RPMI7951 (cell line): ENCODE measurements around the gene THAP12. TPM values are rescaled to one million over a fixed set of nuclear protein-coding genes. Genes with fewer than 3 reads are reported as not detected.

Experiments
- total RNA-seq: library from RNA; depleted of rRNA; stranded (reverse); fragments of >200 nt; shearing (Covaris generic); gene quantifications from 2 replicates; pipeline ENCODE4 v1.2.3, GENCODE V29; 2014; rRNA removed

THAP12 gene
- total RNA-seq, 1 experiment from 2014 or later, result 69.9 TPM

Other genes starting within 250 kb of the THAP12 start
- 17.4 and 28.7 TPM in 2 replicates for gene WNT11, start 174.6 kb downstream of the THAP12 start, total RNA-seq
- gene GVQW3, start 191 bp upstream of the THAP12 start, total RNA-seq, result 2.5 and 3.6 TPM in 2 replicates
- gene EMSY, start 63.9 kb upstream of the THAP12 start, total RNA-seq, result 30.7 and 33.3 TPM in 2 replicates